ENCODE data around the gene GANAB.
"Not testable (repeated sequence)": the region's sequence is repeated elsewhere in the genome, so short reads cannot be mapped to it uniquely, and the experiment has no call there.

Gene GANAB

DNA sequence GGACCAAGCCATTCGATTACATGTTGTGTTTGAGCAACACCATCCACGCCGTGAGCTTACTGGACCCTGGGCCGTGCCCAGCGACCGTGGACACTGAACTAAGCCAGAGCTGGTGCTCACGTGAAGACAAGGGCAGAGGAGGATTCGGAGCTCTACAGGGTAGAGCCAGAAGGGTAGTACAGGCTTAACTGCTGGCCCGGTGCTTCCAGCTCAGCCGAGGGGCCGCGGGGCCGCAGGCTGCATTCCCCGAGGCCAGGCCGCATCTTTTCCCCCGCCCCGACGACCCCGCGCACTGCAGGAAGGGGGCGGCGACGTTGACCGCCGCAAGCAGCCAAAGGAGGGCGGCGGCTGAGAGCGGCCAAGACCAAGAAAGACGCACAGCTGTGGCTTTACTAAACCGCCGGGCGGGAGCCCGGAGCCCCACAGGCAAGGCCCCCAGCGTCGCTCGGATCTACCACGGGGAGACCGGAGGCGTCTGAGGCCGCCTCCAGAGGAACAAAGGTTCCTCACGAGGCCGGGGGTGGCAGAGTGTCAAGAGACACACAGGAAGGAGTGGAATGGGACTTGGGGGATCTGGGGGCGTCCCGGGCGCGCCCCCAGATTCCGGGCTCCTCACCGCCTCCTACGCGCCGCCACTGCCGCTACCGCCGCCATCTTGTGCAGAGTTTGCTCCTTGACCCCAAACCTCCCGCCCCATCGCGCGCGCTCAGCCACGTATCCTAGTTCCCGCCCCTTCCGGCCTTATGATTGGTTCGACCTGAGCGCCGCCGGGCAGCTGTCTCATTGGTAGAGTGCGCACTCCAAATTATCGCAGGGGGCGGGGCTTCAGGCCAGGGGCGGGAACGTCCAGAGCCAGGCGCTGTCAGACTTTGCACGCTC lies at the start of gene GANAB:
Gene GANAB, minus strand, starts transcription at position 668 of the 879 bp plus-strand sequence. Its CDS starts 14 bp downstream, at position 654.
- H3K36me3 ChIP-seq, result peaks cover 76% of the 10 kb centered on the region
- H3K9ac ChIP-seq, result peak within 1 kb of the TSS; percentile 98
- no peak for TF ChIP-seq Cebpa-rat (IDR thresholded peaks at IDR 0.05)
- peaks cover 88% of the 10 kb centered on the region for H4K20me1 ChIP-seq
- peak within 1 kb of the TSS; percentile 92 for H3K4me2 ChIP-seq
- H3K4me1 ChIP-seq, result peaks cover 53% of the 10 kb centered on the region
- H3K9me3 ChIP-seq, result no peaks in the 10 kb centered on the region
- H3K27ac ChIP-seq, result peak within 1 kb of the TSS; percentile 97
- H3K4me3 ChIP-seq, result peak within 1 kb of the TSS; percentile 97
- no peaks in the 10 kb centered on the region for H3K27me3 ChIP-seq

DNA sequence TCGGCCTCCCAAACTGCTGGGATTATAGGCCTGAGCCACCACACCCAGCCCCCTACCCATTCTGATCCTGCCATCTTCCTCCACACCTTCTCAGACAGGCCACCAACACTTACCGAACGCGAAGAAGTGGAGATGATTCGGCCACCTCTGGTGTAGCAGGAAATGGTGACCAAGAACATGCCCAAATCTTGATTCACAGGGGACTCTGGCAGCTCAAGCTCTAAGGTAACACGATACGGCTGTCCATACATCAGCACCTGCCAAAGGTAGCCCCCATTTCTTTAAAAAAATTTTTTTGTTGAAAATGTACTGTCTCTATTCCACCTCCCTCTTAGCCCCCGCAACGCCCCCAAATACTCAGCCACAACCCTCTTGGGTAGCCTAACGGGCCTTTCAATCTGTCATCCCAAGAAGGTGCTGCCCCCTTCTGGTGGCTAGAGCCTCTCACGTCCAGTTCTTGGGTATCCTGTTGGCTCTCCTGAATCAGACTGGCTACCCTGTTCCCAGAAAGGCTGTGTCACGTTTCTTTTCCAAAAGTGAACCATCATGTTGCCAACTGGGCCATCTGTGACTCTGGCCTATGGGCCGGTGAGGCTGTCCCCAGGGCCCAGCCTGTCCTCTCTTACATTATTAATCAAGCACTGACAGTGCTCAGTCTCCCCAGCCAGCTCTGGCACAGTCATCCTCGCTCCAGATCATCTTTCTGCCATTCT lies 48.2 kb upstream of the GANAB start:
- H3K27ac ChIP-seq, result no peak overlapping the region
- H3K4me1 ChIP-seq, result 0 out of 2 replicates have a peak, but pooled peaks cover 7% of the 10 kb centered on the region
- no peak overlapping the region for H3K4me2 ChIP-seq
- no peak for TF ChIP-seq Cebpa-rat (IDR thresholded peaks at IDR 0.05)
- H3K9me3 ChIP-seq, result no peaks in the 10 kb centered on the region
- H3K36me3 ChIP-seq, result peaks cover 63% of the 10 kb centered on the region
- no peaks in the 10 kb centered on the region for H4K20me1 ChIP-seq
- H3K4me3 ChIP-seq, result no peak overlapping the region
- no peaks in the 10 kb centered on the region for H3K27me3 ChIP-seq
- H3K9ac ChIP-seq, result no peak overlapping the region

DNA sequence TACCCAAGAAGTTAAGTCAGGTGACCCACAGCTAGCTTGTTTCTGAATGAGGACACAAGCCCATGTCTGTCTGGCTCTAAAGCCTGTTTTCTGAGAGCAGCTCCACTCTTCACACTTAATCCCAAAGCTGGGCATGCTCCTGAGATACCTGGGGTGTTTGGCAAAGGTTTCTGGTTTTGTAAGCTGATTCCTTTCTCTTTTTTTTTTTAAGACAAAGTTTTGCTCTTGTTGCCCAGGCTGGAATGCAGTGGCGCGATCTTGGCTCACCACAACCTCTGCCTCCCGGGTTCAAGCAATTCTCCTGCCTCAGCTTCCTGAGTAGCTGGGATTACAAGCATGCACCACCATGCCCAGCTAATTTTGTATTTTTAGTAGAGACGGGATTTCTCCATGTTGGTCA lies 47.2 kb upstream of the GANAB start:
- not testable (repeated sequence) for H3K27me3 ChIP-seq, H3K4me3 ChIP-seq, H3K27ac ChIP-seq, H4K20me1 ChIP-seq, H3K4me1 ChIP-seq, H3K4me2 ChIP-seq, H3K9ac ChIP-seq, H3K9me3 ChIP-seq
- H3K36me3 ChIP-seq, result peaks cover 59% of the 10 kb centered on the region

DNA sequence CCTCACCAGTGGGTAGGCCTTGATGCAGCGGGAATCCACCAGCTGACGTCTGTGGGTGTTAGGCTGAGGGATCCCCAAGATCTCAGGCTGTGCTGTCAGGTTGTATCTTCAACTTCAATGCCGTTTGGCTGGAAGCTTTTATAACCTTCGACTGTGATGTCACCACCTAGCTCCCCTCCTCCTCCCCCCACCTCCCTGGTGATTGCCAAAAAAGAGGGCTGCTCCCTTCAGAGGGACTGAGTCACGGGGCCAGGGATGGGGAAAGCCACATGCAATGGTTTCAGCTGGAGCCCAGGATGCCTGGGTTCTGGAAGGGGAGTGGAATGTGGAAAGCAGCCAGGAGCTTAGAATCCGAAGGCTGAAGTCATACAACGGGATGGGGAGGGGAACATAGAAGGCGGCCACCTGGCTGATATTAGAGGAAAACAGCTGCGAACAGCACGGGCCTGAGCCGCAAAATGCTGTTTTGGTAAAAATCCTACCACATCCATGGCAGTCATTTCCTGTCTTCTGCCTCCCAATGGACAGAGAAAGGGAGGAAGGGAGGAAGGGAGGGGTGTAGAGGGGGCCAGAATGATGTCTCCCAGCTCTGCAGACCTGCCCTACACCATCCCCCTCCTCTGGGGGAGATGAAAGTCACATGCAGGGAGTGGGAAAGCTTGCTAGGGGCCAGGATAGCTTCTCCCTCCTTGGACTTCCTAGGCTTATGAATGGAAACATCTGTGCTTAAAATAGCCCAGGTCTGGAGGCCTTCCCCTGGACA lies 43.2 kb upstream of the GANAB start, which contains the start of gene LRRN4CL:
Gene LRRN4CL, minus strand, starts transcription at position 110 of the 763 bp plus-strand sequence. CDS start 1,022 bp downstream, outside the sequence.
- Histone ChIP-seq H3K27ac (no peak within 1 kb of the TSS), H3K4me2 (no peak within 1 kb of the TSS), H3K9me3 (no peaks in the 10 kb centered on the region), H4K20me1 (no peaks in the 10 kb centered on the region), H3K4me1 (0 out of 2 replicates have a peak, but pooled peaks cover 3% of the 10 kb centered on the region), H3K36me3 (peaks cover 52% of the 10 kb centered on the region), H3K27me3 (no peaks in the 10 kb centered on the region), H3K4me3 (no peak within 1 kb of the TSS), H3K9ac (no peak within 1 kb of the TSS)
- no peak for TF ChIP-seq Cebpa-rat (IDR thresholded peaks at IDR 0.05)

DNA sequence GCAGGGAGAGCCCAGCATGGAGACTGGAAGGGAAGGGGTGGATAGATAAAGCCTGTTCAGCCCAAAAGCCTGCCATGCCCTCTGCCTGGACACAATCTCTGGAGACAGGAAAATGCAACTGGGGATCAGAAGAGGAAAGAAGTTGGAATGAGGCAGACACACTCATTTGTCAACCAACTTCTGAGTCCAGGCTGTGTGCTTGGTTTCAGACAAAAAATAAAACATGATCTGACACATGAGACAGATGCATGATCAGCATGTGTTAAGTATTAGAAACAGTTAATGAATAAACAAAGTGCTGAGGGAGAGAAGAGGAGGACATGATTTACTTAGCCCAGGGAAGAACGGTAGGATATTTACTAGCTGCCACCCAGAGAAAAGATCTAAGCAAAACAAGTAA lies 42.1 kb upstream of the GANAB start:
- Histone ChIP-seq H3K27ac (no peak overlapping the region), H3K4me1 (no peaks in the 10 kb centered on the region), H3K9ac (no peak overlapping the region), H3K9me3 (no peaks in the 10 kb centered on the region), H3K27me3 (no peaks in the 10 kb centered on the region), H3K4me2 (no peak overlapping the region), H3K36me3 (peaks cover 42% of the 10 kb centered on the region), H4K20me1 (no peaks in the 10 kb centered on the region), H3K4me3 (no peak overlapping the region)
- TF ChIP-seq Cebpa-rat (IDR thresholded peaks at IDR 0.05), result no peak

DNA sequence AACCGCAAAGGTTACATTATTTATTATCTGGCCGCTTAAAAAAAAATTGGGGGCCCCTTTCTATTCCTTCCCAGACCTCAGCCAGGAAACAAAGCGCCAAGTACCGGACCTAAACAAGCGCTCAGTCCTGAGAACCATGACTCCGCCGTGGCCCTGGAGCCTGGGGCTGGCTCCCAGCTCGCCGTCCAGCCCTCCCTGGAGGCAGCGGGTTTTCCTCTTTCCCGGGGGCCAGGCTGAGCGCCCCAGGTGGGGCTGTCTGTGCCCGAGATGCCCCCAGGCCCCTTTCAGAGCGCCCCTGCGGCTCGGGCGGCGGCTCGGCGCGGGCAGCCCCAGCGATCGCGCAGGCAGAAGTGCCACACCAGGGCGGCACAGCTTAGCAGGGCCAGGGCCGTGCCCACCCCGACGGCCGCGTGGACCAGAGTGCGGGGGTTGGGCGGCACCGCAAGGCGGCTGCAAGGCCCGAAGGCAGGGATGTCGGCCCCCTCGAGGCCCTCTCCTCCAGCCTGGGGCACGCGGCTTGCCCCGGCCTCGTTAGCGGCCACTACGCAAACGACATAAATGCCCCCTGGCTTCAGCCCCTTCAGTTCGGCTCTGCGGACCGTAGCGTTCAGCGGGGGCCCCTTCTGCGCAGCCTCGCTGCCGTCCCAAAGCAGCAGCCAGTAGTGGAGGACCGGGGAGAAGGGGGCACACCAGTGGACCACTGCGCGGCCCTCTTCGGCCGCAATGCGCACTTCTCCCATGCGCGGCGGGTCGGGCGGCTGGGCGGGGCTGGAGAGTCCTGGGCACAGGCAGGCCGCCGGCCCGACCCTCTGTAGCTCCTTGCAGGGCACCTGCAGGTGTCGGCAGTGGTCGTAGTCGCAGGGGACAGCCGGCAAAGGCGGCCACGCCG lies 41.3 kb upstream of the GANAB start:
- Histone ChIP-seq H3K9ac (no peak overlapping the region), H3K9me3 (no peaks in the 10 kb centered on the region), H3K36me3 (peaks cover 34% of the 10 kb centered on the region), H3K4me1 (no peaks in the 10 kb centered on the region), H3K27me3 (no peaks in the 10 kb centered on the region), H3K4me3 (no peak overlapping the region), H4K20me1 (no peaks in the 10 kb centered on the region), H3K4me2 (no peak overlapping the region), H3K27ac (no peak overlapping the region)
- no peak for TF ChIP-seq Cebpa-rat (IDR thresholded peaks at IDR 0.05)

DNA sequence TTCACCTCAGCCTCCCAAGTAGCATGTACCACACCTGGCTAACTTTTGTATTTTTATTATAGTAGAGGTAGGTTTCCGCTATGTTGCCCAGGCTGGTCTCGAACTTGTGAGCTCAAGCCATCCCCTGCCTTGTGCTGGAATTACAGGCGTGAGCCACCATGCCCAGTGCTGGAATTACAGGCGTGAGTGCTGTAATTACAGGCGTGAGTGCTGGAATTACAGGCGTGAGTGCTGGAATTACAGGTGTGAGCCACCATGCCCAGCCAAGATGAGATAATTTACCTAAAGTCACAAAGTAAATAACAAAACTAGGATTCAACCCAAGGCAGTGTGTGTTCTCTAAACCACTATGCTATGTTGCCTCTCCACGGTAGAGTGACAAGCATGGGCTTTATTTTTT lies 36.1 kb upstream of the GANAB start:
- no peak overlapping the region for H3K9ac ChIP-seq
- H3K36me3 ChIP-seq, result peaks cover 5% of the 10 kb centered on the region
- H3K4me2 ChIP-seq, result no peak overlapping the region
- no peaks in the 10 kb centered on the region for H3K9me3 ChIP-seq
- no peak for TF ChIP-seq Cebpa-rat (IDR thresholded peaks at IDR 0.05)
- H3K4me3 ChIP-seq, result no peak overlapping the region
- no peaks in the 10 kb centered on the region for H3K27me3 ChIP-seq
- H3K27ac ChIP-seq, result no peak overlapping the region
- H3K4me1 ChIP-seq, result peaks cover 31% of the 10 kb centered on the region
- H4K20me1 ChIP-seq, result peaks cover 8% of the 10 kb centered on the region

DNA sequence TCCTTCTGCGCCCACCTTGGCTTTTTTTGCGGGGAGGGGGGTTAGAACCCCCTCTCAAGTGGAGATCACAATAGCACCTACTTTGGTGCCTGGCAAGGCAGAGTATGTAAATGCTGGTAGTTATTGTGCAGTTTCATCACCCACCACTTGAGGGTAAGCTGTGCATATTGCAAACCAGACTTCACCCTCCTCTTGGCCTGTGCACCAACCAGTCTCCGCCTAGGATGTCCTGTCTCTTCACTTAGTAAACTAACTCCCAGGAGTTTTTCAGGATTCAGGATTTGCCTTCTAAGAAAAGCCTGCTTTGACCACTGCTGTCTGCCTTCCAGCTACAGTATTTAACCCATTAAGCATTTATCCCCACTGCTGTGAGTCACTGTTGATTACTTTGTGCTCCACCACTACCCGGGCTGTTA lies 34.4 kb upstream of the GANAB start:
- Histone ChIP-seq H3K9ac (no peak overlapping the region), H3K4me2 (0 out of 2 replicates have a peak overlapping the region, but pooled peaks have one; percentile 94)

More for the DNA sequence above, 34.4 kb upstream of the GANAB start:
- peaks cover 23% of the 10 kb centered on the region for H4K20me1 ChIP-seq
- H3K4me1 ChIP-seq, result peaks cover 41% of the 10 kb centered on the region
- peaks cover 22% of the 10 kb centered on the region for H3K36me3 ChIP-seq
- H3K27ac ChIP-seq, result 0 out of 2 replicates have a peak overlapping the region, but pooled peaks have one; percentile 5
- H3K27me3 ChIP-seq, result no peaks in the 10 kb centered on the region
- H3K4me3 ChIP-seq, result no peak overlapping the region
- no peaks in the 10 kb centered on the region for H3K9me3 ChIP-seq
- no peak for TF ChIP-seq Cebpa-rat (IDR thresholded peaks at IDR 0.05)

Measured in BLaER1 (cell line).